Breast epithelium (tissue), 4 donors: Measurements from ENCODE around the gene AACS. TPM values are rescaled to one million over a fixed set of nuclear protein-coding genes. Genes with fewer than 3 reads are reported as not detected.

Experiments used
- DNase-seq, 2 donors: peaks; one replicate each; pipeline ENCODE4 v3.0.0-alpha.2; 2019; ENCODE audit warnings: low spot score in 2 of 2
- H3K27ac ChIP-seq, 2 donors: fragments of 200-600 bp; sonication (generic) in 1 of 2; one replicate each; pipeline ENCODE4 v1.5.1; 2016 to 2019; ENCODE audit warnings: mild to moderate bottlenecking in 1 of 2
- H3K27me3 ChIP-seq, 2 donors: fragments of 200-600 bp; sonication (generic) in 1 of 2; one replicate each; pipeline versions ENCODE4 v1.5.1 to v1.6.0; 2017 to 2019; ENCODE audit warnings: control low read depth in 1 of 2, mild to moderate bottlenecking in 1 of 2
- H3K36me3 ChIP-seq: fragments of 200-600 bp; one replicate; pipeline ENCODE4 v1.5.1; 2019
- H3K4me1 ChIP-seq, 2 donors: fragments of 200-600 bp; sonication (generic); one replicate each; pipeline ENCODE4 v1.5.1; 2016 to 2019; ENCODE audit warnings: control low read depth in 1 of 2
- H3K4me3 ChIP-seq, 3 donors: fragments of 200-600 bp; sonication (generic); 1 replicate in 2 of 3; 2 replicates in 1 of 3; pipeline ENCODE4 v1.5.1; 2016 to 2019; ENCODE audit warnings: mild to moderate bottlenecking in 3 of 3, moderate library complexity in 2 of 3
- H3K9me3 ChIP-seq, 2 donors: fragments of 200-600 bp; sonication (generic) in 1 of 2; one replicate each; pipeline ENCODE4 v1.5.1; 2016 to 2019; ENCODE audit warnings: control low read depth in 1 of 2
- POLR2A ChIP-seq: fragments of 450-650 bp; IDR thresholded peaks from one replicate; pipeline ENCODE4 v1.6.1; 2016; ENCODE audit warnings: antibody characterized with exemption, mild to moderate bottlenecking, moderate library complexity
- POLR2AphosphoS5 ChIP-seq, 3 donors: sonication (generic); formaldehyde crosslinking; IDR thresholded peaks; one replicate each; pipeline ENCODE4 v1.6.1; 2017; ENCODE audit warnings: antibody characterized with exemption in 3 of 3
- intact Hi-C: fragments of 100-400 bp; cut with DNase I; formaldehyde crosslinking; loops from one replicate; pipeline ENCODE4 v1.15.1; 2023; ENCODE audit warnings: low total_unique reads
- total RNA-seq, 3 donors: library from RNA; depleted of rRNA; stranded (reverse); fragments of >200 nt; gene quantifications; one replicate each; pipeline ENCODE4 v1.1.0, GENCODE V29; 2016
- TF ChIP-seq, protein P1 (sequence below), 3 donors: fragments of 450-650 bp; IDR thresholded peaks; one replicate each; pipeline ENCODE4 v1.5.1; 2016 to 2017; ENCODE audit warnings: antibody characterized with exemption in 3 of 3, mild to moderate bottlenecking in 3 of 3, moderate library complexity in 3 of 3

AACS gene
- total RNA-seq, 3 donors from 2014 or later, result 28.8 to 79.0 (median 33.7) TPM

DNA sequence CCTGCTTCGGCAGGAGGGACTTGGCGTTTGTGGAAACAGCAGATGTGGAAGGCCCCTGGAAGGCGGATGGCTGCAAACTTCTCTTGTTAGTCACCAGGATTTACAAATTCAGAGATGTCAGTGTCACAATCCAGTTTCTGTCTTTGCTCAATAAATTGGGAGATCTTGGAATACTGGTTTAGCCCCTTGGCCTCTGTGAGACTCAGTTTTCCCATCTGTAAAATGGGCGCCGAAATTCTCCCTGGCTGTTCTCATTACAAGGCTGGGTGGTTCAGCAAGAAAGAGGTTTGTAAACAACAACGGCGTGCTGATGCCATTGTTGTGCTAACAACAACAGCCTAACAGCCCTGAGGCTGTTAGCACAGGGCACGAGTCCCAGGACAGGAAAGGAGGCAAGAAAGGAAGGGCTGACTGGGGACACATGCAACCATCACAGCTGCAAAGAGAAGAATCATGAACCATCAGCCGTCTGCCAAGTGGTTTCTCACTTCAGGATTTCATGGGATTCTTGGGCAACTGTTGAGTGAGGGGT is 127.5 kb downstream of the AACS start:
- Histone ChIP-seq H3K36me3 (no peaks in the 10 kb centered on the region), H3K9me3 (no peaks in the 10 kb centered on the region), H3K27me3 (peaks cover 0 to 69% of the 10 kb centered on the region in 2 donors), H3K4me1 (no peaks in the 10 kb centered on the region), H3K27ac (no peak overlapping the region), H3K4me3 (no peak overlapping the region)
- intact Hi-C loops, result no loop called here
- no peak for DNase-seq
- TF ChIP-seq, protein P1, sequence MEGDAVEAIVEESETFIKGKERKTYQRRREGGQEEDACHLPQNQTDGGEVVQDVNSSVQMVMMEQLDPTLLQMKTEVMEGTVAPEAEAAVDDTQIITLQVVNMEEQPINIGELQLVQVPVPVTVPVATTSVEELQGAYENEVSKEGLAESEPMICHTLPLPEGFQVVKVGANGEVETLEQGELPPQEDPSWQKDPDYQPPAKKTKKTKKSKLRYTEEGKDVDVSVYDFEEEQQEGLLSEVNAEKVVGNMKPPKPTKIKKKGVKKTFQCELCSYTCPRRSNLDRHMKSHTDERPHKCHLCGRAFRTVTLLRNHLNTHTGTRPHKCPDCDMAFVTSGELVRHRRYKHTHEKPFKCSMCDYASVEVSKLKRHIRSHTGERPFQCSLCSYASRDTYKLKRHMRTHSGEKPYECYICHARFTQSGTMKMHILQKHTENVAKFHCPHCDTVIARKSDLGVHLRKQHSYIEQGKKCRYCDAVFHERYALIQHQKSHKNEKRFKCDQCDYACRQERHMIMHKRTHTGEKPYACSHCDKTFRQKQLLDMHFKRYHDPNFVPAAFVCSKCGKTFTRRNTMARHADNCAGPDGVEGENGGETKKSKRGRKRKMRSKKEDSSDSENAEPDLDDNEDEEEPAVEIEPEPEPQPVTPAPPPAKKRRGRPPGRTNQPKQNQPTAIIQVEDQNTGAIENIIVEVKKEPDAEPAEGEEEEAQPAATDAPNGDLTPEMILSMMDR (IDR thresholded peaks at IDR 0.05), result no peak
- no peak for TF ChIP-seq POLR2A
- TF ChIP-seq POLR2AphosphoS5 (IDR thresholded peaks at IDR 0.05), result no peak

Other genes with a start within 250 kb of the AACS start
- gene SCARB1, start 201.6 kb upstream of the AACS start, total RNA-seq, result 10 to 100 TPM; 18.4 to 61.3 (median 20.2) TPM
- 1,000 to 10,000 TPM; 1,552 to 1,797 (median 1,598) TPM for gene UBC, start 150.8 kb upstream of the AACS start, total RNA-seq
- gene DHX37, start 76.3 kb upstream of the AACS start, total RNA-seq, result 10 to 100 TPM in 2 of 3 donors, 1 to 10 TPM in 1; 9.8 to 17.0 (median 13.8) TPM
- 1 to 10 TPM; 4.3 to 6.7 (median 5.0) TPM for gene BRI3BP, start 71.8 kb upstream of the AACS start, total RNA-seq
- gene TMEM132B, start 121.0 kb downstream of the AACS start, total RNA-seq, result under 1 TPM; under 0.01 to 0.48 (median 0.44) TPM